Measurements from ENCODE around the gene ENOX1. TPM values are rescaled to one million over a fixed set of nuclear protein-coding genes. Genes with fewer than 3 reads are reported as not detected.

Gene ENOX1
- total RNA-seq, 1 donor from 2014 or later = 1.7 TPM

DNA sequence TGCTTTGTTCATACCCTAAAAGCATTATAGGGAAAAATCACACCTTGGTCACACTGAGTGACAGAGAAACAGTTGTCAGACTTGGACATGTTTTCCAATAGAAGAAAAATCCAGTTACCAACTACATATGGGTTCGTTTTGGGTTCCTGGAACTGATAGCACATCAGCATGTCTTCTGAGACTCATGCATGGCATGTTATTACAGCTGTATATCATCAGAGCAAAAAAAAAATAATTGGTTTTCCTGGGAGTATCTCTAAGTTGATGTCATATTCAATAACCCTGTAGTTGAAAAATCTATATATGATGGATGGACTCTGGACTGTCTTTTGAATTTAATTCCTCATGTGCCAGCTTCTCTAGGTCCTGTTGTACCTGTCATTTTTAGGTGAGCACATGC is 551.7 kb downstream of the ENOX1 start:
- H3K36me3 Mint-ChIP-seq (ENCODE audit: low read depth, unreplicated experiment) = no peaks in the 10 kb centered on the region
- TF ChIP-seq, protein P1, sequence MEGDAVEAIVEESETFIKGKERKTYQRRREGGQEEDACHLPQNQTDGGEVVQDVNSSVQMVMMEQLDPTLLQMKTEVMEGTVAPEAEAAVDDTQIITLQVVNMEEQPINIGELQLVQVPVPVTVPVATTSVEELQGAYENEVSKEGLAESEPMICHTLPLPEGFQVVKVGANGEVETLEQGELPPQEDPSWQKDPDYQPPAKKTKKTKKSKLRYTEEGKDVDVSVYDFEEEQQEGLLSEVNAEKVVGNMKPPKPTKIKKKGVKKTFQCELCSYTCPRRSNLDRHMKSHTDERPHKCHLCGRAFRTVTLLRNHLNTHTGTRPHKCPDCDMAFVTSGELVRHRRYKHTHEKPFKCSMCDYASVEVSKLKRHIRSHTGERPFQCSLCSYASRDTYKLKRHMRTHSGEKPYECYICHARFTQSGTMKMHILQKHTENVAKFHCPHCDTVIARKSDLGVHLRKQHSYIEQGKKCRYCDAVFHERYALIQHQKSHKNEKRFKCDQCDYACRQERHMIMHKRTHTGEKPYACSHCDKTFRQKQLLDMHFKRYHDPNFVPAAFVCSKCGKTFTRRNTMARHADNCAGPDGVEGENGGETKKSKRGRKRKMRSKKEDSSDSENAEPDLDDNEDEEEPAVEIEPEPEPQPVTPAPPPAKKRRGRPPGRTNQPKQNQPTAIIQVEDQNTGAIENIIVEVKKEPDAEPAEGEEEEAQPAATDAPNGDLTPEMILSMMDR (IDR thresholded peaks at IDR 0.05; ENCODE audit: unreplicated experiment) = no peak
- no peak for DNase-seq (ENCODE audit: low spot score)
- no peak overlapping the region for H3K27ac Mint-ChIP-seq (ENCODE audit: unreplicated experiment)
- H3K27me3 Mint-ChIP-seq (ENCODE audit: unreplicated experiment) = no peaks in the 10 kb centered on the region
- H3K9me3 Mint-ChIP-seq (ENCODE audit: unreplicated experiment) = no peaks in the 10 kb centered on the region
- H3K4me1 Mint-ChIP-seq (ENCODE audit: unreplicated experiment) = peaks cover 2% of the 10 kb centered on the region
- no peak overlapping the region for H3K4me3 Mint-ChIP-seq (ENCODE audit: unreplicated experiment)

DNA sequence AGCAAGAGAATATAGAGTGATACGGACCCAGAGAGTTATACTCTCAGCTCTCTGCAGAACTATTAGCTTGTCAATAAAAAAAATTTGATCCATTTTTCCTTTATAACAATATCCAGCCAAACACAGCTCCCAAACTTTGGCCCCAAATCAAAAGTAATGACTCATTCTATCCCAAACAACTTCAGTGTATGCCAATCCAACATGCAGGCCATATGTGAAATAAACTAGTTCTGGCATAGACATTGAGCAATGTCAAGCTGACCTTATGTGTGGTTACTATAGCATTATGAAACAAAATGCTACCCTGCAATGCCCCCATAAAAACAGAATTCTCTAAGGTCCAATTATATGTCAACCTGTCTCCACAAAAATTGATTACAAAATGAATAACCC is 553.9 kb downstream of the ENOX1 start:
- Mint-ChIP-seq H3K9me3 (ENCODE audit: unreplicated experiment) (no peaks in the 10 kb centered on the region), H3K27ac (ENCODE audit: unreplicated experiment) (no peak overlapping the region), H3K27me3 (ENCODE audit: unreplicated experiment) (no peaks in the 10 kb centered on the region), H3K4me1 (ENCODE audit: unreplicated experiment) (no peaks in the 10 kb centered on the region), H3K36me3 (ENCODE audit: low read depth, unreplicated experiment) (no peaks in the 10 kb centered on the region), H3K4me3 (ENCODE audit: unreplicated experiment) (no peak overlapping the region)
- TF ChIP-seq, protein P1 (IDR thresholded peaks at IDR 0.05; ENCODE audit: unreplicated experiment) = no peak
- DNase-seq (ENCODE audit: low spot score) = no peak

DNA sequence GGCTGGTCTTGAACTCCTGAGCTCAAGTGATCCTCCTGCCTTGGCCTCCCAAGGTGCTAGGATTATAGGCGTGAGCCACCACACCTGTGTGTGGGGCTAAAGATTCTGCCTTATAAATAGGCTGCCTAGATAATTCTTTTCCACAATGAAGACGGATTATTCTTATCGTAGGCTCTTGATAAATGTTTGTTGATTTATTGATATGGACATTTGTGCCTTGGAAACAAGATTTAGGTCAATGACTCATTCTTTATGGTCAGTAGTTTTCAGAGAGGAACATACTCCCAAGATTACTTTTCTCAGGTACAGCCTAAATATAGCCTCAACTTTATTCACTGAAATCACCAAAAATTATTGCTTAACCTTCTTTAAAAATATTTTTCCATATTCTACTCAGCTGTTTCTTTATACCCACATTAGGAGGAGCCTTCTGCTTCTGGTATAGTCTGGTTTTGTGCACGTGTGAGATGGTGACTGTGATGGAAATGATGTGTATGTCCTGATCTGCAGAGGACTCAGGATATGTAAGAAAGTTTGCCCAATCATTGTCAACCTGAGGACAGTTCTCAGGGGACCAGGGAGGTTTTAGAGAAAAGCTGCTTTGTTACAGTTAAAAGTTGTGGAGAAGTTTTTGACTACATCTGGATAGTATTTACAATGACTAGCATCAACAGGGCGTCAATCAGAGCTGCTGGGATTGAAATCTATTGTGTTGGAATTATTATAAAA is 554.5 kb downstream of the ENOX1 start:
- Mint-ChIP-seq H3K27me3 (ENCODE audit: unreplicated experiment) (no peaks in the 10 kb centered on the region), H3K9me3 (ENCODE audit: unreplicated experiment) (no peaks in the 10 kb centered on the region), H3K27ac (ENCODE audit: unreplicated experiment) (peak overlapping the region; percentile 4), H3K36me3 (ENCODE audit: low read depth, unreplicated experiment) (no peaks in the 10 kb centered on the region), H3K4me3 (ENCODE audit: unreplicated experiment) (no peak overlapping the region), H3K4me1 (ENCODE audit: unreplicated experiment) (no peaks in the 10 kb centered on the region)
- TF ChIP-seq, protein P1 (IDR thresholded peaks at IDR 0.05; ENCODE audit: unreplicated experiment) = no peak
- no peak for DNase-seq (ENCODE audit: low spot score)

DNA sequence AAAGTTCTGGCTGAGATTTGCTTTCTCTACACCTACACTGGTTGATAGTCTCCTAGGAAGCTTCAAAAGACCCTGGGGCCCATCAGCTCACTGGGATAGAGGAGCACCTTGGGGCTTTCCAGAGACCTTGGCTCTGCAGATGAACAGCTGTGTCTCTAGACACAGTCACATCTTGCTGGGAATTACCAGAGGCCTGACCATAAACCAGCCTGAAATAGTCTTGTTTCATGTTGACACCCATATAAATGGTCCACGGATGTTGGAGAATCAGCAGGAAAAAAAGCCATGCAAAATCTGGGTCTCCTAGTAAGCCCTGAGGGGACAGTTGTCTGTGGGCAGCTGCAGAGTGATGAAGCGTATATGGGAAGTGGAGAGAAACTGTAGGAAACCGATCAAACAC is 555.8 kb downstream of the ENOX1 start:
- TF ChIP-seq, protein P1 (IDR thresholded peaks at IDR 0.05; ENCODE audit: unreplicated experiment) = no peak
- no peaks in the 10 kb centered on the region for H3K36me3 Mint-ChIP-seq (ENCODE audit: low read depth, unreplicated experiment)
- H3K9me3 Mint-ChIP-seq (ENCODE audit: unreplicated experiment) = no peaks in the 10 kb centered on the region
- H3K4me3 Mint-ChIP-seq (ENCODE audit: unreplicated experiment) = no peak overlapping the region
- no peaks in the 10 kb centered on the region for H3K27me3 Mint-ChIP-seq (ENCODE audit: unreplicated experiment)
- DNase-seq (ENCODE audit: low spot score) = no peak
- H3K27ac Mint-ChIP-seq (ENCODE audit: unreplicated experiment) = no peak overlapping the region
- H3K4me1 Mint-ChIP-seq (ENCODE audit: unreplicated experiment) = no peaks in the 10 kb centered on the region

DNA sequence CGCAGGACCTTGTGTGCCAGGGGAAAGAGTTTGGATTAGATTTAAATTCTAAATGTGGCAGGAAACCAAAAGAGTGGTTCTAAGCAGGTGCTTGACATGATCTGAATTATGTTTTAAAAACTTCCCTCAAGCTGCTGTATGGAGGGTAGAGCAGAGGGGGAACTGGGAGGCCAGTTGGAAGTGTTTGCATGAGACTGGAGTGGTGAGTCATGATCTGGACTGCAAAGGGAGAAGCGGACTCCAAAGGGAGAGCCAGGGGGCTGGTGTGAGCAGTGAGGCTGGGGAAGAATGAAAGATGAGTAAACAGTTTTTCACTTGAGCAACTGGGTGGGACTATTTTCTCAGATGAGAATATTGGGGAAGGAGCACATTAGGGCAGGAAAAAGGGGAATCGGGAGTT is 557.3 kb downstream of the ENOX1 start:
- no peak overlapping the region for H3K27ac Mint-ChIP-seq (ENCODE audit: unreplicated experiment)
- no peak overlapping the region for H3K4me3 Mint-ChIP-seq (ENCODE audit: unreplicated experiment)
- H3K36me3 Mint-ChIP-seq (ENCODE audit: low read depth, unreplicated experiment) = no peaks in the 10 kb centered on the region
- TF ChIP-seq, protein P1 (IDR thresholded peaks at IDR 0.05; ENCODE audit: unreplicated experiment) = no peak
- H3K9me3 Mint-ChIP-seq (ENCODE audit: unreplicated experiment) = no peaks in the 10 kb centered on the region
- H3K4me1 Mint-ChIP-seq (ENCODE audit: unreplicated experiment) = no peaks in the 10 kb centered on the region
- no peaks in the 10 kb centered on the region for H3K27me3 Mint-ChIP-seq (ENCODE audit: unreplicated experiment)
- DNase-seq (ENCODE audit: low spot score) = no peak
